NCI-H1048 (cell line): Measurements from ENCODE around the gene MSI2.
A peak's percentile ranks its signal among the peaks of the same experiment; 100 is the strongest.
"Not testable (repeated sequence)": the region's sequence is repeated elsewhere in the genome, so short reads cannot be mapped to it uniquely, and the experiment has no call there.

Experiments
- DNase-seq: peaks from one replicate; lab custom pipeline; 2025; lab: John Stamatoyannopoulos, UW

The MSI2 gene

GRCh38 chr17:57255776-57256681 is at the start of gene MSI2:
TSS of gene MSI2 (plus strand) at chr17:57256523. CDS start at chr17:57256743, 220 bp downstream.
- DNase-seq: peak; percentile 49

GRCh38 chr17:57206928-57207327 is 49.4 kb upstream of the MSI2 start:
- no peak for DNase-seq

- no peak for DNase-seq
Observed at GRCh38 chr17:57207396-57207795, 48.9 kb upstream of the MSI2 start.

GRCh38 chr17:57210224-57210553 is 46.1 kb upstream of the MSI2 start:
- DNase-seq: no peak

DNA sequence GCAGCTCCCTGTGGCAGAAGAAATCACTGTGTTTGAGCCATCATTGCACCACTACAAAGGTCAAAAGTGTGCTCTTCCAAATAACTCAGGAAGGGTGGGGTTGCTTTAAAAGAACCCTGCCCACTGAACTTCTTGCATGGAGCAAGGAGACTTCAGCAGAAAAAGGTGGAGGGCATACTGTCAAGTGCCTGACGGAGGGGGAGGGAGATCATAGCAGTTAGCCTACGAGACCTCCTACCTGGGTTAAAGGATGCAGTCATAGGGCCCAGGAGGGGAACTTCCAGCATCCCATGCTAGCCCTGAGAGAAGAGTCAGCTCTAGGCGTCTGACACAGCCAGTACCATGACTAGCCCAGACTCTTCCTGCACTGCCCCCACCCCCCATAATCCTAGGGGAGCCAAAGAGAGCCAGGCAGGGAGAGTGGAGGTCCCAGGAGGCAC is 45.3 kb upstream of the MSI2 start:
- no peak for DNase-seq

GRCh38 chr17:57211543-57211942 is 44.8 kb upstream of the MSI2 start:
- DNase-seq: no peak

DNA sequence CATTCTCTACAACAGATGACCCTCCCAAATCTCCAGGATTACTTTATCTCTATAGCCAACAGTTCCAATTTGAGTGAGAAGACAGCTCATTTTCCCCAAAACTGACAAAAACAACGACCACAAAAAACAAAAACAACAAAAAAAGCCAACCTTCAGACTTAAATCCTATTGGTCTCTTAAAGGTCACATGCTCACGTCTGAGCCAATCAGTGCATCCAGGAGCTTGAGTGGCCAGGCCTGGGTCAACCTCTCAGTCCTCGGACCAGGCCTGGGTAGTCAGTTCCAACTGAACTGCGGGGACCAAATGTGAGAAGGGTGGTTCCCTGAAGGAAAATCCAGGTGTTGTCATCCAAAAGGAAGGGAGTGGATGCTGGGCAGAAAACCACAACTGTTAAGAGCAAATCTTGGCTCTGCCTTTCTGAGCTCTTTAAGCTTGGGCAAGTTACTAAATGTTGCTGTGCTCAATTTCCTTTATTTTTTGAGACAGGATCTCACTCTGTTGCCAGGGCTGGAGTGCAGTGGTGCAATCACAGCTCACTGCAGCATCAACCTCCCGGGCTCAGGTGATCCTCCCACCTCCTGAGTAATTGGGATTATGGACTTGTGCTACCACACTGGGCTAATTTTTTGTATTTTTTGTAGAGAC is 43.0 kb upstream of the MSI2 start:
- no peak for DNase-seq

DNA sequence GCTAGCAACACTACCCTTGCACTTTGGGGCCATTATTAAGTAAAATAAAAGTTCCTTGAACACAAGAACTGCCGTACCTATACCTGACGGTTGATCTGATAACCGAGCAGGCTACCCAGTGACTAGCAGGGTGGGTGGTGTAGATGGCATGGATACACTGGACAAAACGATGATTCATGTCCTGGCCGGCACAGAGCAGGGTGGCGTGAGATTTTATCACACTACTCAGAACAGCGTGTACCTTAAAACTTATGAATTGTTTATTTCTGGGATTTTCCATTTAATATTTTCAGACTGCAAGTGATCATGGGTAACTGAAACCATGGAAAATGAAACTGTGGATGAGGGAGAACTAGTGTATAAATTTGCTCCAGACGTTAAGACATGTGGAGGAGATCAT is 41.0 kb upstream of the MSI2 start:
- DNase-seq: no peak

DNA sequence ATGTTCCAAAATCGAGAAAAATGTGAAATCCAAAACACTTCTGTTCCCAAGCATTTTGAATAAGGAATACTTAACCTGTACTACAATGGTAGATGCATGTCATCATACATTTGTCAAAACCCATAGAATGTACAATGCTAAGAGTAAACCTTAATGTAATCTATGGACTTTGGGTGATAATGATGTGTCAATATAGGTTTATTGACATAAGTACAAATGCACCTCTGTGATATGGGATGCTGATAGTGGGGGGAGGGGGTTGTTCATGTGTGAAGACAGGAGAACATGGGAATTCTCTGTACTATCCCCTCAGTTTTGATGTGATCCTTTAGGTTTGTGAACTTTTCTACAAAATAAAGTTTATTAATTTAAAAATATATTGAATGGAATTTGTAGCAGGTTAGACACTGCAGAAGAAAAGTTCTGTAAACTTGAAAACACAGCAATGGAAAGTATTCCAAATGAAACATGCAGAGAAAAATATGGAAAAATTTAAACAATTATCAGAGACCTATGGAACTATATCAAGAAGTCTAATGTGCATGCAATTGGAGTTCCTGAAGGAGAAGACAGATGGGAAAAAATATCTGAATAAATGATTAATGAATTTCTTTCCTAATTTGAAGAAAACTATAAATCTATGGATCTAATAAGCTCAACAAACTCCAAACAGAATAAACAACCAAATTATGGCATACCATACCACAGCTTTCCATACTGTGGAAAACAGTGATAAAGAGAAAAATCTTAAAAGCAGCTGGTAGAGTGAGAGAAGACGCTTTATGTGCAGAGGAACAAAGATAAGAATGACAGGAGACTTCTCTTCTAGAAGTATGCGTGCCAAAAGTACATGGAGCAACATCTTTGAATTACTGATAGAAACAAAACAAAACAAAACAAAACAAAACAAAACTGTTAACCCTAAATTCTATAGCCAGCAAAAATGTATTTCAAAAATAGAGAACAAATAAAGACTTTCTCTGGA is 34.7 kb upstream of the MSI2 start:
- no peak for DNase-seq

GRCh38 chr17:57222422-57222821 is 33.9 kb upstream of the MSI2 start:
- DNase-seq: not testable (repeated sequence)

- no peak for DNase-seq
Observed at GRCh38 chr17:57225127-57225526, 31.2 kb upstream of the MSI2 start.

DNA sequence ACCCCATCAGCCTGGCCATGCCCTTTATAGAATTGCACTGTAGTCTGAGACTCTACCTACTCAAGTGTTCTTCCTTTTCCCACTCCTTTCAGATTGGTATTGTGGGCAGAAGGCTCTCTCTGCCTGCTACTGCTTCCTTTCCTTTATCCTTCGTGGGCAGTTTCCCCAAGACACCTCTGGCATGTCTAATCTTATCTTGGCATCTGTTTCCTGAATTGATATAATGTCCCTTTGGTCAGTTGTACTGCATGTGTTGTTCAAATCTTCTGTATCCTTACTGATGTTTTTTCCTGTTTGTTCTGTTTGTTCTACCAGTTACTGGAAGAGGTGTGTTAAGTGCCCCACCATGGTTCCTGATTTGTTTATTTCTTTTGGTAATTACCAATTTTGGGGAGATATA is 29.5 kb upstream of the MSI2 start:
- no peak for DNase-seq

DNA sequence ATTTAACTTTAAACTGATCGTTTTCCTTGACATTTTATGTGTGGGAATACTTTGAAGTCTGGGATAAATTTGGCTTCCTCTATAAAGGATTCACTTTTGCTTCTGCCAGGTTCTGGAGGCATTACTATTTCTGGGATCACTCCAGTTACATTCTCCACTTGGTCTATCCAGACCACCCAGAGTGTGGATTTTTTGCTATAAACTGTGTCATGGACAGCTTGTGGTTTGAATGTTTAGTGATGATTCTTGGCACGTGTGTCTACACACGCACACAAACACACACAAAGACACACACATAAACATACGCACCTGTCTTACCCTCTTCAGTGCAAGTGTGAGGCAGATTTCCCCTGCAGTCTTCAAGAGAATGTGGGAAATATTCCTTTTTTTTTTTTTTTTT is 27.4 kb upstream of the MSI2 start:
- DNase-seq: no peak

DNA sequence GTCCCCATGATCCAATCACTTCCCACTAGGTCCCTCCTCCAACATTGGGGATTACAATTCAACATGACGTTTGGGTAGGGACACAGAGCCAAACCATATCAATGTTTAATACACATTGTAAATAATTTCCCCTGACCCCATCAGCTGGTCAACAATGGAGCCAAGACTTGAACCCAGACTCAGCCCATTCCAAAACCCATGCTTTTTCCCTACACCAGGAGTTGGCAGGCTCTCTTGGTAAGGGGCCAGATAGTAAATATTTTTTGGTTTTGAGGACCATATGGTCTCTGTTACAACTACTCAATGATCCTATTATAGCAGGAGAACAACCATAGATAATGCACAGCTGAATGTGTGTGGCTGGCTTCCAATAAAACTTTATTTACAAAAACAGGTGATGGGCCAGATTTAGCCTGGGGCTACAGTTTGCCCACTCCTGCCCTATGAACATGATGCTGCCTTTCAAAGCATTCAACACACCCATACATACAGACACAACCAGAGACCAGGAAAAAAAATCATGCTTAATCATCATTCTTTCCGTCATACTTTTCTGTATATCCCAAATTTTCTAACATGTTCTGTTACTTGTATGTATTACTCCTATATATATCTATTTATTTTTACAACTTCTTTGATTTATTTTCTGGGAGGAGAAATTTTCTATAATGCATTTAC is 22.1 kb upstream of the MSI2 start:
- no peak for DNase-seq

GRCh38 chr17:57234739-57235092 is 21.6 kb upstream of the MSI2 start:
- no peak for DNase-seq

- DNase-seq: no peak
Observed at GRCh38 chr17:57235124-57235523, 21.2 kb upstream of the MSI2 start.

DNA sequence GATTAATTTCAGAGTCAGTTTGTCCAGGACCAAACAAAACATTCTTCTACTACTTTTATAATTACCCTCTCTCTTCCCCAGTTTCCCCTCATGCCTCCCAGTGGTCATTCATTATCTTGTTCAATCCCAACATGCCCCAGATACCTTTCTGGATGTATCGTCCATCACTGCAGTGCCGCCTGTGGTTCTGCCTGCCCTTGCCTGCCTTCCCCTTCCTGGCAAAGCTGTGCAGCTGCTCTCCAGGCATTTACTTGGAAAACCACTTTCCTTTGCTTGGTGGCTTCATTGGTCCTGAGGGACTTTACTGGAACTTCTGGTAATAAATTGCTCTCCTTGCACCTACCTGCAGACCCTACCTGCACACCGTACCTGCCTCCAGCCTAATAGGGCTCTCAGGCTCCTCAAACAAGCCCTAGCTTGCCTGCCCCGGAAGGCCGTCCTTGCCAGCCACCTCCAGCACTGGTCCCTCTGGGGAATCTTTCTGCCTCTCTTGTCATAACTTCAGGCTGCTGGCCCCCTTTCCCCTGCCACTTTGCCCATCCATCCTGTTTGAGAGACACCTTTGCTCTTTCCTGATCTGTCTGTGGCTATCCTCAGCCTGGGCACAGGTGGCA is 19.5 kb upstream of the MSI2 start:
- DNase-seq: no peak

- no peak for DNase-seq
Observed at GRCh38 chr17:57240648-57241047, 15.7 kb upstream of the MSI2 start.

DNA sequence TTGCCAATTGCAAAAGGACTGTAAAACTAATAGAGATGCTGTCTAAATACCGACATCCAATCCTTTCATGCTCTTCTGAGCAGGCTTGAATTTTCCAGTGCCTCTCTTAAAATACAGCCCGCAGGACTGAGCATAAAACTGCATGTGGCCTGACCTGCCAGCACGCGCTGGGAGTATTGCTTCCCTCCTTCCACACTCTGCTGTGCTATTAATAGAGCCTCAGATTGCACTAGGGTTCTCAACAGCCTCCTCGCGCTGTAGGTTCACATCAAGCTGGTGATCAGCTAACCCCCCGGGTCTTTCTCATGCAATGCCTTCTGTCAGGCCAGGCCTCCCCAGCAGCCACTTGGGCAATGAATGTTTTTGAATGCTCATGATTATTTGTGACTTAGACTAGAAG is 14.2 kb upstream of the MSI2 start:
- no peak for DNase-seq

GRCh38 chr17:57243171-57243622 is 13.1 kb upstream of the MSI2 start:
- DNase-seq: no peak

DNA sequence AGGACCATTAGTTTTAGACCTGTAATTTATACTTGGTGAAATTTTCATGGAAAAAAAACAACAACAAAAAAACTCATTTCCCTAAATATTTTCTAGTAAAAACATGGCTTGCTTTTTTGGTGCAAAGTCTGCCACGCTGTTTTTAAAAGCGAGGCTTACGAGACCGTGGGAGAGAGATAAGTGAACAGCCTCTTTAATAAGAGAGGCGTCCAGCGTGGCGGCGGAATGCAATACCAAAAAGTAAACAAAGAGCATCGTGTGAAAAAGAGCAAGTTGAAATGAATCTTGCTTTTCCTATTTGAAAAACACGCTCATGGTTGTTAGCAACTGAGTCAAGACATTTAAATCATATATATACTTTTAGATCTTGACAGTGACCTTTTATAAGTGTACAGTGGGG is 10.5 kb upstream of the MSI2 start:
- no peak for DNase-seq
